Mucosa of descending colon (tissue), 3 donors: ENCODE measurements around the gene SPINT2. TPM values are rescaled to one million over a fixed set of nuclear protein-coding genes. Genes with fewer than 3 reads are reported as not detected.

ENCODE experiments used
- ATAC-seq: fragments of 200-7000 bp; cut with Tn5 transposase; one replicate; pipeline ENCODE4 v1.9.1; 2020; ENCODE audit warnings: mild to moderate bottlenecking, moderate library complexity
- DNase-seq, 3 donors: peaks; one replicate each; pipeline ENCODE4 v3.0.0-alpha.2; 2020
- H3K36me3 ChIP-seq: fragments of 200-600 bp; one replicate; pipeline ENCODE4 v1.8.0; 2021; ENCODE audit warnings: low read depth, mild to moderate bottlenecking
- H3K4me1 ChIP-seq: fragments of 200-600 bp; one replicate; pipeline ENCODE4 v1.8.0; 2021; ENCODE audit warnings: low read depth, mild to moderate bottlenecking
- H3K4me3 ChIP-seq: fragments of 200-600 bp; one replicate; pipeline ENCODE4 v1.8.0; 2021; ENCODE audit warnings: mild to moderate bottlenecking
- H3K9me3 ChIP-seq: fragments of 200-600 bp; one replicate; pipeline ENCODE4 v1.8.0; 2021; ENCODE audit warnings: mild to moderate bottlenecking
- intact Hi-C, 2 donors: fragments of 100-400 bp; cut with DNase I in 1 of 2; cut with micrococcal nuclease in 1 of 2; formaldehyde crosslinking; loops; one replicate each; pipeline versions ENCODE4 v1.11.0 to v1.11.1; 2022; cut with DNase I, micrococcal nuclease
- total RNA-seq, 3 donors: library from RNA; stranded (reverse); fragmentation: NEBNext Ultra II Directional in 2 of 3; extraction: Animal tissue kit (Norgen Biotek cat#: 25700) in 2 of 3; gene quantifications; one replicate each; pipeline versions ENCODE4 v1.2.1 to v1.2.4, GENCODE V29; 2021 to 2023
- TF ChIP-seq, protein P1 (sequence below): fragments of 200-600 bp; IDR thresholded peaks from one replicate; pipeline ENCODE4 v1.8.0; 2022; ENCODE audit warnings: antibody characterized with exemption, mild to moderate bottlenecking
- donor health status: DM: no; HTN: no; CAD: no; lungs with moderate emphysema.
- donor health status: DM: no; HTN: no; CAD: no.
- donor health status: DM: no; HTN: yes; CAD: no.

SPINT2 gene
- total RNA-seq, 3 donors from 2014 or later, result 355 to 802 (median 787) TPM

DNA sequence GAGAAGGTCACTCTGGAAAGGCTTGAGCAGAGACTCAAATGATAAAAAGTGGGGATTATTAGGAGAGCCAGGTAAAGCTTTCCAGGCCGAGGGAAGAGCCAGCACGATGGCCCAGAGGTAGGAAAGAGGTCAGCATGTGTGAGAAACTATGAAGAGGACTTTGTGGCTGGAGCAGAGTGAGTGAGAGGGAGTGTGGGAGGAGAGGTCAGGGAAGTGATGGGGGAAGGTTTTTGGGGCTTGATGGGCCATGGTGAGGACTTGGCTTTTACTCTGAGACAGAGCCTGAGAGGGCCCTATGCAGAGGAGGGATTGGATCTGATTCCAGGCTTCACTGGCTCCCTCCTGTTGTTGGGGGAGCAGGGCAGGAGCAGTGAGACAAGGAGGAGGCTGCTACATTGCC, 76.6 kb downstream of the SPINT2 start:
- ATAC-seq (no peak), DNase-seq (no peak)
- TF ChIP-seq, protein P1, sequence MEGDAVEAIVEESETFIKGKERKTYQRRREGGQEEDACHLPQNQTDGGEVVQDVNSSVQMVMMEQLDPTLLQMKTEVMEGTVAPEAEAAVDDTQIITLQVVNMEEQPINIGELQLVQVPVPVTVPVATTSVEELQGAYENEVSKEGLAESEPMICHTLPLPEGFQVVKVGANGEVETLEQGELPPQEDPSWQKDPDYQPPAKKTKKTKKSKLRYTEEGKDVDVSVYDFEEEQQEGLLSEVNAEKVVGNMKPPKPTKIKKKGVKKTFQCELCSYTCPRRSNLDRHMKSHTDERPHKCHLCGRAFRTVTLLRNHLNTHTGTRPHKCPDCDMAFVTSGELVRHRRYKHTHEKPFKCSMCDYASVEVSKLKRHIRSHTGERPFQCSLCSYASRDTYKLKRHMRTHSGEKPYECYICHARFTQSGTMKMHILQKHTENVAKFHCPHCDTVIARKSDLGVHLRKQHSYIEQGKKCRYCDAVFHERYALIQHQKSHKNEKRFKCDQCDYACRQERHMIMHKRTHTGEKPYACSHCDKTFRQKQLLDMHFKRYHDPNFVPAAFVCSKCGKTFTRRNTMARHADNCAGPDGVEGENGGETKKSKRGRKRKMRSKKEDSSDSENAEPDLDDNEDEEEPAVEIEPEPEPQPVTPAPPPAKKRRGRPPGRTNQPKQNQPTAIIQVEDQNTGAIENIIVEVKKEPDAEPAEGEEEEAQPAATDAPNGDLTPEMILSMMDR, result no peak
- H3K4me3 ChIP-seq, result no peak overlapping the region
- peaks cover 2% of the 10 kb centered on the region for H3K36me3 ChIP-seq
- intact Hi-C loops, result no loop called here
- H3K4me1 ChIP-seq, result no peaks in the 10 kb centered on the region
- no peaks in the 10 kb centered on the region for H3K9me3 ChIP-seq

Other genes with a start within 250 kb of the SPINT2 start
- under 1 TPM in 1 of 3 donors, not detected in 2; 0.22 TPM for gene DPF1, start 40.4 kb upstream of the SPINT2 start, total RNA-seq
- 100 to 1,000 TPM in 1 of 3 donors, 10 to 100 TPM in 1, 1 to 10 TPM in 1; 9.0 to 186 (median 19.9) TPM for gene PPP1R14A, start 8.2 kb upstream of the SPINT2 start, total RNA-seq
- 100 to 1,000 TPM in 2 of 3 donors, 10 to 100 TPM in 1; 82.5 to 310 (median 235) TPM for gene C19orf33, start 39.7 kb downstream of the SPINT2 start, total RNA-seq
- 10 to 100 TPM; 21.4 to 31.5 (median 23.9) TPM for gene YIF1B, start 51.4 kb downstream of the SPINT2 start, total RNA-seq
- 10 to 100 TPM; 24.8 to 27.8 (median 25.6) TPM for gene KCNK6, start 55.3 kb downstream of the SPINT2 start, total RNA-seq
- gene CATSPERG, start 71.3 kb downstream of the SPINT2 start, total RNA-seq, result 10 to 100 TPM in 2 of 3 donors, 1 to 10 TPM in 1; 8.1 to 14.2 (median 10.1) TPM
- gene PSMD8, start 110.0 kb downstream of the SPINT2 start, total RNA-seq, result 100 to 1,000 TPM; 121 to 144 (median 141) TPM
- under 1 TPM in 2 of 3 donors, not detected in 1; 0.12 to 0.20 TPM for gene GGN, start 123.5 kb downstream of the SPINT2 start, total RNA-seq
- under 1 TPM; 0.46 to 0.82 (median 0.80) TPM for gene SPRED3, start 124.1 kb downstream of the SPINT2 start, total RNA-seq
- 10 to 100 TPM; 24.1 to 42.3 (median 30.1) TPM for gene FAM98C, start 138.5 kb downstream of the SPINT2 start, total RNA-seq
- gene RASGRP4, start 161.6 kb downstream of the SPINT2 start, total RNA-seq, result 1 to 10 TPM in 2 of 3 donors, under 1 TPM in 1; 0.55 to 2.3 (median 2.0) TPM
- 1 to 10 TPM in 2 of 3 donors, under 1 TPM in 1; 0.46 to 2.5 (median 1.3) TPM for gene RYR1, start 169.1 kb downstream of the SPINT2 start, total RNA-seq